AG08396 (cell line): ENCODE measurements around the gene IQGAP2.

Experiments
- DNase-seq: peaks from one replicate; pipeline ENCODE4 v3.0.0; 2012; ENCODE audit warnings: low spot score, mixed read lengths

The IQGAP2 gene

GRCh38 chr5:76607353-76607871, 204.3 kb downstream of the IQGAP2 start:
- no peak for DNase-seq

- no peak for DNase-seq
Observed at GRCh38 chr5:76608833-76609232, 205.7 kb downstream of the IQGAP2 start.

- no peak for DNase-seq
Observed at GRCh38 chr5:76610196-76610595, 207.1 kb downstream of the IQGAP2 start.

GRCh38 chr5:76612942-76613341, 209.9 kb downstream of the IQGAP2 start:
- no peak for DNase-seq

- DNase-seq = no peak
Observed at GRCh38 chr5:76615759-76616158, 212.7 kb downstream of the IQGAP2 start.

- no peak for DNase-seq
Observed at GRCh38 chr5:76616206-76616605, 213.1 kb downstream of the IQGAP2 start.

- no peak for DNase-seq
Observed at GRCh38 chr5:76617229-76617628, 214.1 kb downstream of the IQGAP2 start.

GRCh38 chr5:76617675-76618074, 214.6 kb downstream of the IQGAP2 start:
- peak; percentile 25 for DNase-seq

- no peak for DNase-seq
Observed at GRCh38 chr5:76620166-76620565, 217.1 kb downstream of the IQGAP2 start.

- DNase-seq = no peak
Observed at GRCh38 chr5:76622076-76622475, 219.0 kb downstream of the IQGAP2 start.

GRCh38 chr5:76622973-76623596, 220.0 kb downstream of the IQGAP2 start, which contains the start of gene F2RL2:
F2RL2 (minus strand) TSS chr5:76623403; CDS start chr5:76623230, 173 bp downstream.
- peak; percentile 69 for DNase-seq

GRCh38 chr5:76625087-76625815, 222.2 kb downstream of the IQGAP2 start:
- DNase-seq = no peak

GRCh38 chr5:76626738-76627137, 223.7 kb downstream of the IQGAP2 start:
- DNase-seq = no peak

- DNase-seq = no peak
Observed at GRCh38 chr5:76634661-76635060, 231.6 kb downstream of the IQGAP2 start.

- DNase-seq = no peak
Observed at GRCh38 chr5:76637490-76637889, 234.4 kb downstream of the IQGAP2 start.

- DNase-seq = no peak
Observed at GRCh38 chr5:76638479-76638878, 235.4 kb downstream of the IQGAP2 start.

- peak; percentile 47 for DNase-seq
Observed at GRCh38 chr5:76641514-76642120, 238.5 kb downstream of the IQGAP2 start.

GRCh38 chr5:76642390-76643040, 239.4 kb downstream of the IQGAP2 start:
- no peak for DNase-seq

GRCh38 chr5:76643371-76643770, 240.3 kb downstream of the IQGAP2 start:
- DNase-seq = no peak

GRCh38 chr5:76649140-76649539, 246.1 kb downstream of the IQGAP2 start:
- no peak for DNase-seq

- no peak for DNase-seq
Observed at GRCh38 chr5:76652809-76653414, 249.8 kb downstream of the IQGAP2 start.

GRCh38 chr5:76657091-76657490, 254.0 kb downstream of the IQGAP2 start:
- no peak for DNase-seq
